Activated gamma-delta T cell (primary cell): ENCODE results near the gene DNM3.
"Not testable (repeated sequence)": the region's sequence is repeated elsewhere in the genome, so short reads cannot be mapped to it uniquely, and the experiment has no call there.

ENCODE experiments used
- DNase-seq: peaks from one replicate; lab custom pipeline; 2025; lab: John Stamatoyannopoulos, UW

The DNM3 gene

GRCh38 chr1:172277989-172278388, 436.7 kb downstream of the DNM3 start:
- DNase-seq, result no peak

GRCh38 chr1:172278478-172278877, 437.2 kb downstream of the DNM3 start:
- DNase-seq, result no peak

GRCh38 chr1:172279939-172280636, 438.8 kb downstream of the DNM3 start:
- DNase-seq, result no peak

- no peak for DNase-seq
Observed at GRCh38 chr1:172283766-172284165, 442.5 kb downstream of the DNM3 start.

- DNase-seq, result no peak
Observed at GRCh38 chr1:172286629-172287076, 445.4 kb downstream of the DNM3 start.

GRCh38 chr1:172287208-172287607, 445.9 kb downstream of the DNM3 start:
- no peak for DNase-seq

GRCh38 chr1:172288581-172288980, 447.3 kb downstream of the DNM3 start:
- no peak for DNase-seq

GRCh38 chr1:172289448-172289847, 448.1 kb downstream of the DNM3 start:
- no peak for DNase-seq

- DNase-seq, result no peak
Observed at GRCh38 chr1:172292840-172293239, 451.5 kb downstream of the DNM3 start.

GRCh38 chr1:172293429-172293828, 452.1 kb downstream of the DNM3 start:
- DNase-seq, result no peak

GRCh38 chr1:172298141-172298540, 456.8 kb downstream of the DNM3 start:
- no peak for DNase-seq

GRCh38 chr1:172298911-172299310, 457.6 kb downstream of the DNM3 start:
- DNase-seq, result no peak

GRCh38 chr1:172299515-172299914, 458.2 kb downstream of the DNM3 start:
- DNase-seq, result no peak

GRCh38 chr1:172307508-172307907, 466.2 kb downstream of the DNM3 start:
- not testable (repeated sequence) for DNase-seq

GRCh38 chr1:172308142-172308541, 466.8 kb downstream of the DNM3 start:
- DNase-seq, result no peak

GRCh38 chr1:172308577-172308976, 467.3 kb downstream of the DNM3 start:
- DNase-seq, result no peak

- DNase-seq, result no peak
Observed at GRCh38 chr1:172320733-172321132, 479.4 kb downstream of the DNM3 start.

- no peak for DNase-seq
Observed at GRCh38 chr1:172321451-172321850, 480.2 kb downstream of the DNM3 start.

GRCh38 chr1:172322219-172323061, 481.1 kb downstream of the DNM3 start:
- DNase-seq, result no peak

GRCh38 chr1:172323686-172324085, 482.4 kb downstream of the DNM3 start:
- no peak for DNase-seq

GRCh38 chr1:172324086-172324485, 482.8 kb downstream of the DNM3 start:
- DNase-seq, result no peak

- no peak for DNase-seq
Observed at GRCh38 chr1:172324761-172325160, 483.5 kb downstream of the DNM3 start.

GRCh38 chr1:172325531-172325930, 484.2 kb downstream of the DNM3 start:
- DNase-seq, result no peak
